Erythroblast (primary cell): ENCODE results near the gene C16orf90.
"Not testable (repeated sequence)": the region's sequence is repeated elsewhere in the genome, so short reads cannot be mapped to it uniquely, and the experiment has no call there.

Experiments used
- GATA1 ChIP-seq: IDR thresholded peaks from 2 replicates; pipeline ENCODE4 v1.6.1; 2011; ENCODE audit warnings: low read depth, mild to moderate bottlenecking, control low read depth, low read length, moderate library complexity
- POLR2A ChIP-seq: IDR thresholded peaks from 2 replicates; pipeline ENCODE4 v1.6.1; 2011; ENCODE audit warnings: mild to moderate bottlenecking, low read length

GRCh38 chr16:3474870-3475269, 20.4 kb downstream of the C16orf90 start:
- not testable (repeated sequence) for TF ChIP-seq POLR2A, GATA1
